DND-41 (cell line): ENCODE data around the gene MEGF8.

ENCODE experiments used
- ATAC-seq: fragments of 200-7000 bp; cut with Tn5 transposase; 3 replicates; pipeline ENCODE4 v1.9.1; 2021; ENCODE audit warnings: low read depth; ENCODE audit not compliant: insufficient read depth
- DNase-seq: peaks from one replicate; pipeline ENCODE4 v3.0.0-alpha.2; 2020
- H2AFZ ChIP-seq: 2 replicates; pipeline ENCODE4 v1.6.0; 2012; ENCODE audit warnings: low read depth, low read length
- H3K27ac ChIP-seq: 2 replicates; pipeline ENCODE4 v1.5.1; 2012; ENCODE audit warnings: low read length, inconsistent platforms
- H3K27me3 ChIP-seq: fragments of 200-600 bp; sonication (generic); 2 replicates; pipeline ENCODE4 v1.6.0; 2012; ENCODE audit warnings: low read length, mild to moderate bottlenecking, inconsistent platforms; ENCODE audit not compliant: insufficient read depth, poor library complexity
- H3K36me3 ChIP-seq: 2 replicates; pipeline ENCODE4 v1.5.1; 2012; ENCODE audit warnings: low read length, inconsistent platforms; ENCODE audit not compliant: insufficient read depth
- H3K4me1 ChIP-seq: 2 replicates; pipeline ENCODE4 v1.5.1; 2012; ENCODE audit warnings: mild to moderate bottlenecking, low read length; ENCODE audit not compliant: insufficient read depth
- H3K4me2 ChIP-seq: 2 replicates; pipeline ENCODE4 v1.6.0; 2012; ENCODE audit warnings: mild to moderate bottlenecking, moderate library complexity, low read length, inconsistent platforms; ENCODE audit not compliant: insufficient read depth
- H3K4me3 ChIP-seq, 2 experiments: fragments of 200-600 bp in 1 of 2; shearing (Covaris generic) in 1 of 2; 2 replicates each; pipeline ENCODE4 v1.5.1; 2012 to 2016; ENCODE audit warnings: inconsistent platforms in 2 of 2, low read length in 2 of 2, mild to moderate bottlenecking in 2 of 2, low read depth in 1 of 2, moderate library complexity in 1 of 2
- H3K79me2 ChIP-seq: 2 replicates; pipeline ENCODE4 v1.6.0; 2012; ENCODE audit warnings: low read length, inconsistent platforms; ENCODE audit not compliant: insufficient read depth
- H3K9ac ChIP-seq: 2 replicates; pipeline ENCODE4 v1.6.0; 2012; ENCODE audit warnings: low read depth, mild to moderate bottlenecking, inconsistent platforms, low read length, moderate library complexity
- H3K9me3 ChIP-seq: 2 replicates; pipeline ENCODE4 v1.5.1; 2012; ENCODE audit warnings: low read length, moderate library complexity, mild to moderate bottlenecking, inconsistent platforms; ENCODE audit not compliant: insufficient read depth, severe bottlenecking
- H4K20me1 ChIP-seq: 2 replicates; pipeline ENCODE4 v1.6.0; 2012; ENCODE audit warnings: low read length; ENCODE audit not compliant: insufficient read depth
- EZH2 ChIP-seq: IDR thresholded peaks from 3 replicates; pipeline ENCODE4 v1.6.1; 2012; ENCODE audit warnings: borderline replicate concordance, low read depth, mild to moderate bottlenecking, moderate library complexity, low read length, inconsistent platforms; ENCODE audit not compliant: severe bottlenecking
- TF ChIP-seq, protein P1 (sequence below): IDR thresholded peaks from 2 replicates; pipeline ENCODE4 v1.5.1; 2012; ENCODE audit warnings: borderline replicate concordance, low read length, moderate library complexity, mild to moderate bottlenecking; ENCODE audit not compliant: poor library complexity, severe bottlenecking; ENCODE audit errors: extremely low read depth

MEGF8 gene

DNA sequence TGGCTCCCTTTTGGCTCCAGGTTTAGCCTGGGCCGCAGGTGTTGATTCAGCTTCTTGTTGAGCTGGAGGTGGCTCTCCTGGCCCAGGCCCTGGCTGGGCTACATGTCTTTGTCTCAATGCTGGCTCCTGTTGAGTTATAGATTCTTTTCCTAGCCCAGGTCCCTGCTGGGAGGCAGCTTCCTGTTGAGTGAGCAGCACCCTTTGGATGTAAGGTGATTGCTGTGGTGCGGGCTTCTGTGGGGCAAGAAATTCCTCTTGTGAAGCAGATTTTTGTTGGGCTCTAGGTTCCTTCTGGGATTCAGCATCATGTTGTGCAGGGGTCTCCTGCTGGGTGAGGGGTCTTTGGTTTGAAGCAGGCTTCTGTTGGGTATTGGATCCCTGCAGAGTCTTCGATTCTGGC lies 101.2 kb downstream of the MEGF8 start:
- no peaks in the 10 kb centered on the region for H3K36me3 ChIP-seq
- peaks cover 4% of the 10 kb centered on the region for H4K20me1 ChIP-seq
- peaks cover 22% of the 10 kb centered on the region for H3K4me1 ChIP-seq
- H3K9ac ChIP-seq, result no peak overlapping the region
- no peak for DNase-seq
- H3K4me3 ChIP-seq, result no peak overlapping the region
- no peak overlapping the region for H2AFZ ChIP-seq
- H3K79me2 ChIP-seq, result no peaks in the 10 kb centered on the region
- H3K27ac ChIP-seq, result no peak overlapping the region
- no peaks in the 10 kb centered on the region for H3K27me3 ChIP-seq
- no peaks in the 10 kb centered on the region for H3K9me3 ChIP-seq
- no peak for ATAC-seq
- TF ChIP-seq, protein P1, sequence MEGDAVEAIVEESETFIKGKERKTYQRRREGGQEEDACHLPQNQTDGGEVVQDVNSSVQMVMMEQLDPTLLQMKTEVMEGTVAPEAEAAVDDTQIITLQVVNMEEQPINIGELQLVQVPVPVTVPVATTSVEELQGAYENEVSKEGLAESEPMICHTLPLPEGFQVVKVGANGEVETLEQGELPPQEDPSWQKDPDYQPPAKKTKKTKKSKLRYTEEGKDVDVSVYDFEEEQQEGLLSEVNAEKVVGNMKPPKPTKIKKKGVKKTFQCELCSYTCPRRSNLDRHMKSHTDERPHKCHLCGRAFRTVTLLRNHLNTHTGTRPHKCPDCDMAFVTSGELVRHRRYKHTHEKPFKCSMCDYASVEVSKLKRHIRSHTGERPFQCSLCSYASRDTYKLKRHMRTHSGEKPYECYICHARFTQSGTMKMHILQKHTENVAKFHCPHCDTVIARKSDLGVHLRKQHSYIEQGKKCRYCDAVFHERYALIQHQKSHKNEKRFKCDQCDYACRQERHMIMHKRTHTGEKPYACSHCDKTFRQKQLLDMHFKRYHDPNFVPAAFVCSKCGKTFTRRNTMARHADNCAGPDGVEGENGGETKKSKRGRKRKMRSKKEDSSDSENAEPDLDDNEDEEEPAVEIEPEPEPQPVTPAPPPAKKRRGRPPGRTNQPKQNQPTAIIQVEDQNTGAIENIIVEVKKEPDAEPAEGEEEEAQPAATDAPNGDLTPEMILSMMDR, result no peak
- TF ChIP-seq EZH2, result no peak
- H3K4me2 ChIP-seq, result no peak overlapping the region

DNA sequence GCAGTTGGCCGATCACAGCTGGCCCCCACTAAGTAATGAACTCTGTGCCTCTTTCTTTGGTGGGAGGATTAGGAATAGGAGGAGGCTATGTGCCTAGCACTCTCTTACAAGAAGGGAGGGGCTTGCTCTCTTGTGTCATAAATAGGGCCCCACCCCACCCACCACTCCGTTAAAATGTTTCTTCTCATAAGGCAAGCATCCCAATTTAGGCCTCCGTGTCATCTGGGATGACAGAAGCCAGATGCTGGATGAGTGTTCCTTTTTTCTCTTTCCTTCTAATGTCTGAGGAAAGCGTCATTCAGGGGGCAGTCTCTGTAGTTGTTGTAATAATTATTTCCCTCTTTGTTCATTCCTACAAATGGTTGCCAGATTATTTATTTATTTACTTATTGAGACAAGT lies 101.9 kb downstream of the MEGF8 start, which contains the start of gene LIPE:
Gene LIPE, minus strand, starts transcription at position 76 of the 400 bp plus-strand sequence. CDS start 239 bp downstream, outside the sequence.
- Histone ChIP-seq H3K9me3 (no peaks in the 10 kb centered on the region), H3K4me2 (no peak within 1 kb of the TSS), H3K36me3 (no peaks in the 10 kb centered on the region), H4K20me1 (peaks cover 4% of the 10 kb centered on the region), H3K27ac (no peak within 1 kb of the TSS), H3K27me3 (no peaks in the 10 kb centered on the region), H2AFZ (no peak within 1 kb of the TSS), H3K4me3 (no peak within 1 kb of the TSS), H3K79me2 (no peaks in the 10 kb centered on the region), H3K9ac (no peak within 1 kb of the TSS), H3K4me1 (peaks cover 15% of the 10 kb centered on the region)
- TF ChIP-seq EZH2, result no peak
- TF ChIP-seq, protein P1, result no peak
- DNase-seq, result no peak
- ATAC-seq, result no peak
